GM19372 (cell line): ENCODE data around the gene CRLF3.
"Not testable (repeated sequence)": the region's sequence is repeated elsewhere in the genome, so short reads cannot be mapped to it uniquely, and the experiment has no call there.

Experiments
- ATAC-seq: cut with Tn5 transposase; IDR thresholded peaks from one replicate; pipeline ENCODE4 v1.9.1; 2021; ENCODE audit warnings: mild to moderate bottlenecking, low read depth, moderate library complexity; ENCODE audit not compliant: unreplicated experiment

CRLF3 gene

GRCh38 chr17:30814860-30815259 lies 9.6 kb downstream of the CRLF3 start:
- not testable (repeated sequence) for ATAC-seq

GRCh38 chr17:30814236-30814635 lies 10.3 kb downstream of the CRLF3 start:
- not testable (repeated sequence) for ATAC-seq

- no peak for ATAC-seq
Observed at GRCh38 chr17:30812218-30813177, 12.0 kb downstream of the CRLF3 start.

- no peak for ATAC-seq
Observed at GRCh38 chr17:30809867-30810266, 14.6 kb downstream of the CRLF3 start.

- no peak for ATAC-seq
Observed at GRCh38 chr17:30808785-30809286, 15.7 kb downstream of the CRLF3 start.

- no peak for ATAC-seq
Observed at GRCh38 chr17:30807896-30808295, 16.6 kb downstream of the CRLF3 start.

GRCh38 chr17:30805944-30806456 lies 18.5 kb downstream of the CRLF3 start:
- no peak for ATAC-seq

GRCh38 chr17:30801671-30802070 lies 22.8 kb downstream of the CRLF3 start:
- ATAC-seq, result no peak

GRCh38 chr17:30796016-30796415 lies 28.5 kb downstream of the CRLF3 start:
- no peak for ATAC-seq

- ATAC-seq, result no peak
Observed at GRCh38 chr17:30794372-30794771, 30.1 kb downstream of the CRLF3 start.

GRCh38 chr17:30793282-30793977 lies 31.1 kb downstream of the CRLF3 start:
- no peak for ATAC-seq

- no peak for ATAC-seq
Observed at GRCh38 chr17:30790279-30790678, 34.2 kb downstream of the CRLF3 start.

- no peak for ATAC-seq
Observed at GRCh38 chr17:30788918-30789317, 35.6 kb downstream of the CRLF3 start.

GRCh38 chr17:30782206-30782605 lies 42.3 kb downstream of the CRLF3 start:
- ATAC-seq, result no peak

- ATAC-seq, result no peak
Observed at GRCh38 chr17:30780343-30780742, 44.1 kb downstream of the CRLF3 start.

GRCh38 chr17:30768771-30769170 lies 55.7 kb downstream of the CRLF3 start:
- not testable (repeated sequence) for ATAC-seq

- ATAC-seq, result not testable (repeated sequence)
Observed at GRCh38 chr17:30767641-30768404, 56.7 kb downstream of the CRLF3 start.

GRCh38 chr17:30761060-30761459 lies 63.4 kb downstream of the CRLF3 start:
- ATAC-seq, result no peak

- ATAC-seq, result not testable (repeated sequence)
Observed at GRCh38 chr17:30753291-30753690, 71.2 kb downstream of the CRLF3 start.

GRCh38 chr17:30750982-30751381 lies 73.5 kb downstream of the CRLF3 start:
- not testable (repeated sequence) for ATAC-seq
